Smooth muscle cell (in vitro differentiated cells): ENCODE results near the gene EAPP. TPM values are rescaled to one million over a fixed set of nuclear protein-coding genes. Genes with fewer than 3 reads are reported as not detected.

Experiments used
- DNase-seq: peaks from one replicate; lab custom pipeline; 2025; ENCODE audit not compliant: unreplicated experiment; lab: John Stamatoyannopoulos, UW
- H2AFZ ChIP-seq: fragments of 200-600 bp; sonication (generic); 2 replicates; pipeline ENCODE4 v1.6.0; 2016; ENCODE audit warnings: antibody characterized with exemption, low read depth, mild to moderate bottlenecking
- H3F3A ChIP-seq: fragments of 200-600 bp; sonication (generic); 2 replicates; pipeline ENCODE4 v1.6.0; 2017; ENCODE audit warnings: antibody characterized with exemption, low read depth
- H3K27ac ChIP-seq: fragments of 200-600 bp; sonication (generic); 2 replicates; pipeline ENCODE4 v1.5.1; 2016; ENCODE audit warnings: low read depth, mild to moderate bottlenecking
- H3K27me3 ChIP-seq: fragments of 200-600 bp; sonication (generic); 2 replicates; pipeline ENCODE4 v1.6.1; 2016; ENCODE audit warnings: low read depth, mild to moderate bottlenecking
- H3K36me3 ChIP-seq: fragments of 200-600 bp; sonication (generic); 2 replicates; pipeline ENCODE4 v1.5.1; 2016; ENCODE audit warnings: low read depth
- H3K4me1 ChIP-seq: fragments of 200-600 bp; sonication (generic); 2 replicates; pipeline ENCODE4 v1.5.1; 2016; ENCODE audit warnings: low read depth
- H3K4me2 ChIP-seq: fragments of 200-600 bp; sonication (generic); 2 replicates; pipeline ENCODE4 v1.6.0; 2016; ENCODE audit warnings: mild to moderate bottlenecking
- H3K4me3 ChIP-seq: fragments of 200-600 bp; sonication (generic); 2 replicates; pipeline ENCODE4 v1.5.1; 2016; ENCODE audit warnings: mild to moderate bottlenecking
- H3K79me2 ChIP-seq: fragments of 200-600 bp; sonication (generic); 2 replicates; pipeline ENCODE4 v1.6.0; 2016; ENCODE audit warnings: low read depth, mild to moderate bottlenecking
- H3K9ac ChIP-seq: fragments of 200-600 bp; sonication (generic); 2 replicates; pipeline ENCODE4 v1.6.0; 2016; ENCODE audit warnings: low read depth
- H3K9me3 ChIP-seq: fragments of 200-600 bp; sonication (generic); replicated peaks from 2 replicates; pipeline ENCODE4 v1.5.1; 2016; ENCODE audit warnings: low read depth
- H4K20me1 ChIP-seq: fragments of 200-600 bp; sonication (generic); 2 replicates; pipeline ENCODE4 v1.6.0; 2016; ENCODE audit warnings: low read depth
- CTCF ChIP-seq: fragments of 200-600 bp; sonication (generic); IDR thresholded peaks from 2 replicates; pipeline ENCODE4 v1.5.1; 2017; ENCODE audit warnings: borderline replicate concordance, mild to moderate bottlenecking, antibody characterized with exemption; ENCODE audit not compliant: insufficient read depth, poor library complexity, severe bottlenecking
- WGBS: methylation state at CpG from one replicate; pipeline ENCODE4 v1.1.7; 2016; ENCODE audit warnings: low lambda C conversion rate; 5-methylcytosine and 5-hydroxymethylcytosine counted together
- polyA plus RNA-seq: library from polyadenylated mRNA; unstranded; fragments of >200 nt; fragmentation: Nextera tagmentation; extraction: Ambion mirVana; gene quantifications from 2 replicates; pipeline ENCODE4 v1.2.1, GENCODE V29; 2016
- total RNA-seq: library from RNA; depleted of rRNA; stranded (reverse); fragments of >200 nt; gene quantifications from 2 replicates; pipeline ENCODE4 v1.2.3, GENCODE V29; 2014

Gene EAPP
- total and polyA plus RNA-seq, 2 experiments from 2014 or later: 43.1 to 50.3 TPM

GRCh38 chr14:34496679-34497513, 42.6 kb downstream of the EAPP start:
- H3K9ac ChIP-seq: peak overlapping the region; percentile 90
- no peak for TF ChIP-seq CTCF
- H2AFZ ChIP-seq: peak overlapping the region; percentile 72
- no peaks in the 10 kb centered on the region for H3K36me3 ChIP-seq
- H3K27ac ChIP-seq: peak overlapping the region; percentile 99
- no peaks in the 10 kb centered on the region for H3K27me3 ChIP-seq
- H3K9me3 ChIP-seq: no peaks in the 10 kb centered on the region
- peak overlapping the region; percentile 13 for H3K4me3 ChIP-seq
- H3K4me1 ChIP-seq: peaks cover 6% of the 10 kb centered on the region
- H3K4me2 ChIP-seq: peak overlapping the region; percentile 75
- DNase-seq: peak; percentile 25
- H3F3A ChIP-seq: peaks cover 10% of the 10 kb centered on the region
- H4K20me1 ChIP-seq: no peaks in the 10 kb centered on the region
- H3K79me2 ChIP-seq: no peaks in the 10 kb centered on the region
- WGBS: 13% methylated on average over 14 of the region's 14 CpGs

- no peak for TF ChIP-seq CTCF
- Histone ChIP-seq H3K27ac (peak overlapping the region; percentile 99), H3K36me3 (no peaks in the 10 kb centered on the region), H3K4me2 (no peak overlapping the region), H3K79me2 (no peaks in the 10 kb centered on the region), H3K9me3 (no peaks in the 10 kb centered on the region), H3F3A (peaks cover 10% of the 10 kb centered on the region), H2AFZ (no peak overlapping the region), H3K27me3 (no peaks in the 10 kb centered on the region), H3K4me3 (no peak overlapping the region), H4K20me1 (no peaks in the 10 kb centered on the region), H3K9ac (no peak overlapping the region), H3K4me1 (peaks cover 6% of the 10 kb centered on the region)
- DNase-seq: no peak
- WGBS: 94% methylated on average over 11 of the region's 11 CpGs
Observed at GRCh38 chr14:34496007-34496678, 43.4 kb downstream of the EAPP start.

GRCh38 chr14:34489324-34489723, 50.2 kb downstream of the EAPP start:
- H2AFZ ChIP-seq: no peak overlapping the region
- no peak for DNase-seq

More at GRCh38 chr14:34489324-34489723, 50.2 kb downstream of the EAPP start:
- Histone ChIP-seq H3F3A (no peaks in the 10 kb centered on the region), H4K20me1 (no peaks in the 10 kb centered on the region), H3K9ac (no peak overlapping the region), H3K9me3 (no peaks in the 10 kb centered on the region), H3K79me2 (no peaks in the 10 kb centered on the region), H3K4me3 (no peak overlapping the region), H3K27ac (no peak overlapping the region), H3K4me2 (no peak overlapping the region), H3K4me1 (no peaks in the 10 kb centered on the region), H3K27me3 (no peaks in the 10 kb centered on the region), H3K36me3 (no peaks in the 10 kb centered on the region)
- no peak for TF ChIP-seq CTCF
- 44% methylated on average over 1 of the region's 1 CpG for WGBS
